Thymus (tissue), 11 donors: ENCODE measurements around the gene SPON2. TPM values are rescaled to one million over a fixed set of nuclear protein-coding genes. Genes with fewer than 3 reads are reported as not detected.
"Not testable (repeated sequence)": the region's sequence is repeated elsewhere in the genome, so short reads cannot be mapped to it uniquely, and the experiment has no call there.

ENCODE experiments used
- DNase-seq, 9 donors: peaks; one replicate each; pipeline ENCODE4 v3.0.0-alpha.2; 2013; ENCODE audit warnings: low spot score in 9 of 9, low read depth in 6 of 9, missing footprints in 1 of 9
- H3K27ac ChIP-seq, 2 donors: one replicate each; pipeline ENCODE4 v1.5.1; 2013; ENCODE audit warnings: control low read depth in 1 of 2, low read depth in 1 of 2, low read length in 1 of 2, mild to moderate bottlenecking in 1 of 2, moderate library complexity in 1 of 2
- H3K27me3 ChIP-seq, 2 donors: one replicate each; pipeline ENCODE4 v1.5.1; 2013; ENCODE audit warnings: low read length in 1 of 2; ENCODE audit not compliant: control insufficient read depth in 2 of 2, insufficient read depth in 1 of 2
- H3K36me3 ChIP-seq, 2 donors: one replicate each; pipeline ENCODE4 v1.5.1; 2013; ENCODE audit warnings: low read length in 1 of 2, mild to moderate bottlenecking in 1 of 2, moderate library complexity in 1 of 2; ENCODE audit not compliant: control insufficient read depth in 2 of 2, insufficient read depth in 2 of 2
- H3K4me1 ChIP-seq, 2 donors: one replicate each; pipeline ENCODE4 v1.5.1; 2013; ENCODE audit warnings: low read length in 2 of 2; ENCODE audit not compliant: control insufficient read depth in 2 of 2, insufficient read depth in 2 of 2
- H3K4me3 ChIP-seq, 2 donors: one replicate each; pipeline ENCODE4 v1.5.1; 2013; ENCODE audit warnings: low read length in 2 of 2, control low read depth in 1 of 2, mild to moderate bottlenecking in 1 of 2
- H3K9me3 ChIP-seq, 2 donors: one replicate each; pipeline ENCODE4 v1.5.1; 2013; ENCODE audit warnings: low read length in 1 of 2, mild to moderate bottlenecking in 1 of 2; ENCODE audit not compliant: control insufficient read depth in 2 of 2, insufficient read depth in 1 of 2
- WGBS: extraction: QIAGEN DNeasy Blood & Tissue Kit; methylation state at CpG from one replicate; pipeline ENCODE4 v1.1.7; 2013; 5-methylcytosine and 5-hydroxymethylcytosine counted together
- polyA plus RNA-seq: library from polyadenylated mRNA; stranded (reverse); fragments of 200-250 nt; gene quantifications from one replicate; pipeline ENCODE4 v1.2.3, GENCODE V29; 2013
- total RNA-seq: library from RNA; stranded (reverse); fragments of 120-200 nt; gene quantifications from one replicate; pipeline ENCODE4 v1.2.4, GENCODE V29; 2013
- donor health status: healthy.

The SPON2 gene
- total and polyA plus RNA-seq, 2 donors: 5.3 to 48.2 TPM

DNA sequence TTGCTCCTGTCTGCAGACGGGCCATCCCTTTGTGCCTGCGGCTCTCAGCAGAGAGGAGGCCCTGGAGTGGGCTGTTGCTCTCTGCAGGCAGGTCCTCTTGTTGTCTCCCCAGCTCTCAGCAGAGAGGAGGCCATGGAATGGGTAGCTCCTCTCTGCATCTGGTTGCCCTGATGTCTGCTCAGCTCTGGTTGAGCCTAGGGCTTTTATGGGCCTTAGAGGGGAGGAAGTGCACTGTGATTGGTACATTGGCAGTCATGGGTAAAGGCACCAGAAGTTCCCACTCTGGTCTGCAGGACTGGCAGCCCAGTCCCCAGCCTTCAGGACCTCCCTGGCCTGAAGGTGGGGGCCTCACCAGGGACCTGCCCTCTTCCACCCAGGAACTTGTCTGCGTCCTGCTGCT is 21.5 kb downstream of the SPON2 start:
- no peak overlapping the region for H3K4me3 ChIP-seq
- H3K27me3 ChIP-seq: peaks cover 0 to 6% of the 10 kb centered on the region in 2 donors
- H3K27ac ChIP-seq: no peak overlapping the region
- DNase-seq: no peak
- no peaks in the 10 kb centered on the region for H3K4me1 ChIP-seq
- WGBS: 83% methylated on average over 3 of the region's 3 CpGs
- H3K9me3 ChIP-seq: peaks cover 4 to 17% of the 10 kb centered on the region in 2 donors
- H3K36me3 ChIP-seq: peaks cover 0 to 3% of the 10 kb centered on the region in 2 donors

DNA sequence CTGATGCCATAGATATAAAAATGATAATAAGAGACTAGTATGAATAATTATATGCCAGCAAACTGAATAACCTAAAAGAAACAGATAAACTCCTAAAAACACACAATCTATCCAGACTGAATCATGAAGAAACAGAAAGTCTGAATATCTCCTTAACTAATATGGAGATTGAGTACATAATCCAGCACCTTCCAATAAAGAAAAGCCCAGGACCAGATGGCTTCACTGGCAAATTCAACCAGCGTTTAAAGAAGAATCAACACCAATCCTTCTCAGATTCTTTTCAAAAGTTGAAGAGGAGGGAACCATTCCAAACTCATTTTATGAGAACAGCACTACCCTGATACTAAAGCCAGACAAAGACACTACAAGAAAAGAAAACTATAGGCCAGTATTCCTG is 32.5 kb downstream of the SPON2 start:
- H3K27me3 ChIP-seq: peaks cover 0 to 2% of the 10 kb centered on the region in 2 donors
- DNase-seq: no peak
- peaks cover 0 to 4% of the 10 kb centered on the region in 2 donors for H3K9me3 ChIP-seq
- no peak overlapping the region for H3K4me3 ChIP-seq
- 97% methylated on average over 1 of the region's 1 CpG for WGBS
- peaks cover 7 to 10% of the 10 kb centered on the region in 2 donors for H3K4me1 ChIP-seq
- no peak overlapping the region for H3K27ac ChIP-seq
- H3K36me3 ChIP-seq: no peaks in the 10 kb centered on the region

DNA sequence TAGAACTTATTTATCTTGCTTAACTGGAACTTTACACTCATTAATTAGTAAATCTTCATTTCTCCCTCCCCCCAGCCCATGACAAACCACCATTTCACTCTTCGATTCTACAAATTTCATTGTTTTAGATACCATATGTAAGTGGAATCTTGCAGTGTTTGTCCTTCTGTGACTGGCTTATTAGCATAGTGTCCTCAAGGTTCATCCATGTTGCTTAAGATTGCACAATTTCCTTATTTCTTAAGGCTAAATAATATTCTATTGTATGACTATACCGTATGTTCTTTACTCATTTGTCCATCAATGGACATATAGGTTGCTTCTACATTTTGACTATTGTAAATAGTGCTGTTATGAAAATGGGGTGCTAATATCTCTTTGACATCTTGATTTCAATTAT is 34.5 kb downstream of the SPON2 start:
- peaks cover 0 to 2% of the 10 kb centered on the region in 2 donors for H3K27me3 ChIP-seq
- no peak overlapping the region for H3K4me3 ChIP-seq
- H3K36me3 ChIP-seq: no peaks in the 10 kb centered on the region
- DNase-seq: no peak
- H3K27ac ChIP-seq: no peak overlapping the region
- peaks cover 0 to 4% of the 10 kb centered on the region in 2 donors for H3K9me3 ChIP-seq
- WGBS: 95% methylated on average over 2 of the region's 2 CpGs
- peaks cover 7 to 10% of the 10 kb centered on the region in 2 donors for H3K4me1 ChIP-seq

DNA sequence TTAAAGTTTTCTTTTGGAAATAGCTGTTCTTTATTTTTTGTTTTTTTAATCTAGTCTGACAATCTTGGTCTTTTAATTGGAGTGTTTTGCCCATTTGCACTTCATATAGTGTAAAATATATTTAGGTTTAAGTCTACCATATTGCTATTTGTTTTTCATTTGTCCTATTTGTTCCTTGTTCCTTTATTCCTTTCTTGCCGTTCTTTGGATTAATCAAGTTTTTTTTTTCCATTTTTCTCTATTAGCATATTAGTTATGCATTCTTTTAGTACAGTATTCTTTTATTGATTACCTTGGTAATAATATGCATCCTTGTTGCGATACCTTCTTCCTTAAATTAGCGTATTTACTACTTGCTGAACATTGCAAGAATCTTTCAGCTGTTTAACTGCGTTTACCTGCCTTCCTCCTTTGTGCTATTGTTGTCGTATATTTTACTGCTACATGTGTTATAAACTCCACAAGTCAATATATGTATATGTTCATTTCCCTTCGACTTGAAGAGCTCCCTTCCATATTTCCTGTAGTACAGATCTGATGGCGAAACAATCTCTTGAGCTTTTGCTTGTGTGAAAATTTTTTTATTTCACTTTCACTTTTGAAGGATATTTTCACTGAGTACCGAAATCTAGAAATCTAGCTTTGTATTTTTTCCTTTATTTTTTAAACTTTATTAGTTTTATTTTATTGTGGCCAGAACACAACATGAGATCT is 35.2 kb downstream of the SPON2 start:
- Histone ChIP-seq H3K4me1 (peaks cover 7 to 10% of the 10 kb centered on the region in 2 donors), H3K36me3 (no peaks in the 10 kb centered on the region), H3K27me3 (peaks cover 0 to 2% of the 10 kb centered on the region in 2 donors), H3K9me3 (peaks cover 0 to 4% of the 10 kb centered on the region in 2 donors), H3K27ac (no peak overlapping the region), H3K4me3 (no peak overlapping the region)
- peak in 3 of 9 donors; percentile 4 to 46 (median 9) for DNase-seq
- WGBS: 48% methylated on average over 8 of the region's 8 CpGs

DNA sequence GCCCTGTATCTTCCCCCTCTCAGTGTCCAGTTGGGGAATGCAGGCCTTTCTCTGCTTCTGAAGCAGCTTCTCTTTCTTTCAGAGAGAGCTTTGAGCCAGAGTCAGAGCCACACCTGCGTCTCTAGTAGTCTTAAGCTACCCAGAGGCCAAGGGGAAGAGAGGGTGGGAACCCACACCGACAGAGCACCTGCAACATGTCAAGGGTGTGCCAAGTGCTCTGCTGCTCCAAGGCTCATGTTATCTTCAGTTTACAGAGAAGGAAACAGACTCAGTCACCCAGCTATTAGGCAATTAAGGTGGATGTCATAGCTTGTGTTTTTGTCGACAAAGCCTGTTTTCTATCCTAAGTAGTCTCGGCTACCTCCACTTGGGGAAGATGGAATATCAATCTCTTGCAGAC is 36.3 kb downstream of the SPON2 start:
- H3K27me3 ChIP-seq: peaks cover 0 to 2% of the 10 kb centered on the region in 2 donors
- peak; percentile 36 to 83 (median 56) for DNase-seq
- peaks cover 7 to 10% of the 10 kb centered on the region in 2 donors for H3K4me1 ChIP-seq
- no peaks in the 10 kb centered on the region for H3K36me3 ChIP-seq
- no peak overlapping the region for H3K4me3 ChIP-seq
- 12% methylated on average over 4 of the region's 4 CpGs for WGBS
- H3K27ac ChIP-seq: peak overlapping the region; percentile 71 to 77
- peaks cover 0 to 4% of the 10 kb centered on the region in 2 donors for H3K9me3 ChIP-seq

DNA sequence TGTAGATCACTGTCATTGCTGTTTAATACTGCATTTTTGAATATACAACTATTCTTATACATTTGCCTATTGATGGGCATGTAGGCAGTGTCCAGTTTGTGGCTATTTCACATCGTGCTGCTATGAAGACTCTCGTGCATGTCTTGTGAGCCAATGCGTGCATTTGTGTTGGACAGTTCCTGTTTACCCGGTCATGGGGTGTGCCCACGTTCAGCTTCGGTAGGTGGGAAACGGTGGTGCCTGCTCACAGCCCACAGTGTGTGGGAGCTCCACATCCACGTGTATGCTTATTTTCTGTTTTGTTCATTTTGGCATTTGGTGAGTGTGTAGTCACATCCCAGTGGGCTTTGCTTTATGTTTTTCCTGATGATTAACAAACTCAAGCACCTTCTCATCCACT is 39.4 kb downstream of the SPON2 start:
- peaks cover 0 to 3% of the 10 kb centered on the region in 2 donors for H3K27me3 ChIP-seq
- no peak overlapping the region for H3K27ac ChIP-seq
- no peaks in the 10 kb centered on the region for H3K36me3 ChIP-seq
- no peak overlapping the region for H3K4me3 ChIP-seq
- 79% methylated on average over 8 of the region's 8 CpGs for WGBS
- DNase-seq: no peak
- H3K4me1 ChIP-seq: peaks cover 7 to 12% of the 10 kb centered on the region in 2 donors
- H3K9me3 ChIP-seq: no peaks in the 10 kb centered on the region

DNA sequence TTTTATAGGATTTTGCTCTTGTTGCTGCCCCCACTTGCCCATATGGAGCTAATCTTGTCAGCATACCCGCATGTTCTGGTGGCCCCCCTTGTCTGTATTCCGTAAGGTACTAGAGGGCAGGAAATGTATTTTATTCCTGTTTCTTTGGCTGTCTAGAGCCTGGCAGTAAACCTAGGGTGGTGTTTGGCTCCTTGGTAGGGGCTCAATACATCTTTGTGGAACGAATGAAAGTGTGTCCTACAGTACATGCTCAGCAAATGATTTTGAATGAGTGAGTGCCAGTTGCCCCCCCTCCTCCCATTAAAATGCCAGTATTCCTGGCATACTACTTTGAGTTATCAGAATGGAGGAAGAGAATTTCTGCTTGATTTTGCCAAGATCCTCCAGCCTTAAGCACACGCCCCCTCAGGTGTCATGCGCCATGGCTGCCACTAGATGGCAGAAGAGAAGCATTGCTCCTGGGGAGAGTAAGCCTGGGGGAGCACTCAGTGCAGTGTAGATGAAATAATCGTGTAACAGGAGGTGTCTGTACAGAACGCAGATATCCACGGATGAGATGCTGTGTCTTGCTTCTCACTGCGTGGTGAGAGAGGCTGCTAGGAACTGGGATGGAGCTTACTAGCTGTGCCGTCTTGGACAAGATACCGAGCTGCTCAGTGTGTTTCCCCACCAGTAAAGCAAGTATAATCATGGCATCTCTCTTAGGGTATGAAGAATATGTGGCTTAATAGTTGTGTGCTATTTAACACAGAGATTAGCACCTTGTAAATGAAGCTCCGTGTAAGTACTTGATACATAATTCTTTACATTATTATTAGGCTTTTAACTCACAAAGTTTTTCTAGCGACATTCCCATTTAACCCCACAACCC is 41.8 kb downstream of the SPON2 start:
- H3K4me3 ChIP-seq: no peak overlapping the region
- H3K36me3 ChIP-seq: no peaks in the 10 kb centered on the region
- no peaks in the 10 kb centered on the region for H3K9me3 ChIP-seq
- H3K27me3 ChIP-seq: peaks cover 0 to 5% of the 10 kb centered on the region in 2 donors
- no peak overlapping the region for H3K27ac ChIP-seq
- peak; percentile 56 to 89 (median 70) for DNase-seq
- peaks cover 0 to 4% of the 10 kb centered on the region in 2 donors for H3K4me1 ChIP-seq
- WGBS: 32% methylated on average over 13 of the region's 13 CpGs

DNA sequence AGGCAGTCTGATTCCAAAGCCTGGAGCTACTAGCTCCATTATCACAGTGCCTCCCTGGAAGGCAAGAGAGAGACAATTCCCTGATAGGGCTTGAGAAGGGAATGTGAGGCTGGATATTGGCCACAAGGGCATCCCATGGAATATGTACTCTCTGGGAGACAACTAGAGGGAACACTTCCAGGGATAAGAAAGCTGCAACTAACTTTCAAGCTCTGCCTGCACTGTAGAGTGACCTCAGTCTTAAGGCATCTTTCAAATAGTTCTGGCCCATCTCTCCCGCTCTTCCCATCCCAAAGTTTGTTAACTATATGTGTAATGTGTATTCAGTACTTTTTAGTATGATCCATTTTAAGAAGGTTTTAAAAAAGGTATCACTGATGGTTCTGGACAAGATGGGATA is 45.9 kb downstream of the SPON2 start:
- 100% methylated on average over 1 of the region's 1 CpG for WGBS

DNA sequence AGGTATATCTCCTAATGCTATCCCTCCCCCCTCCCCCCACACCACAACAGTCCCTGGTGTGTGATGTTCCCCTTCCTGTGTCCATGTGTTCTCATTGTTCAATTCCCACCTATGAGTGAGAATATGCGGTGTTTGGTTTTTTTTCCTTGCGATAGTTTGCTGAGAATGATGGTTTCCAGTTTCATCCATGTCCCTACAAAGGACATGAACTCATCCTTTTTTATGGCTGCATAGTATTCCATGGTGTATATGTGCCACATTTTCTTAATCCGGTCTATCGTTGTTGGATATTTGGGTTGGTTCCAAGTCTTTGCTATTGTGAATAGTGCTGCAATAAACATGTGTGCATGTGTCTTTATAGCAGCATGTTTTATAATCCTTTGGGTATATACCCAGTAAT is 46.9 kb downstream of the SPON2 start:
- not testable (repeated sequence) for H3K36me3 ChIP-seq, H3K9me3 ChIP-seq, DNase-seq, H3K4me3 ChIP-seq, H3K27ac ChIP-seq, H3K27me3 ChIP-seq, H3K4me1 ChIP-seq
- 97% methylated on average over 4 of the region's 4 CpGs for WGBS

More for the DNA sequence above, 45.9 kb downstream of the SPON2 start:
- Histone ChIP-seq H3K9me3 (no peaks in the 10 kb centered on the region), H3K27me3 (peaks cover 0 to 5% of the 10 kb centered on the region in 2 donors), H3K36me3 (no peaks in the 10 kb centered on the region), H3K27ac (no peak overlapping the region), H3K4me3 (no peak overlapping the region), H3K4me1 (peaks cover 0 to 3% of the 10 kb centered on the region in 2 donors)
- no peak for DNase-seq
